GM18861 (cell line): Measurements from ENCODE around the gene CYP2A7.
"Not testable (repeated sequence)": the region's sequence is repeated elsewhere in the genome, so short reads cannot be mapped to it uniquely, and the experiment has no call there.

Experiments
- ATAC-seq: cut with Tn5 transposase; IDR thresholded peaks from one replicate; pipeline ENCODE4 v1.9.1; 2021; ENCODE audit not compliant: unreplicated experiment

The CYP2A7 gene

DNA sequence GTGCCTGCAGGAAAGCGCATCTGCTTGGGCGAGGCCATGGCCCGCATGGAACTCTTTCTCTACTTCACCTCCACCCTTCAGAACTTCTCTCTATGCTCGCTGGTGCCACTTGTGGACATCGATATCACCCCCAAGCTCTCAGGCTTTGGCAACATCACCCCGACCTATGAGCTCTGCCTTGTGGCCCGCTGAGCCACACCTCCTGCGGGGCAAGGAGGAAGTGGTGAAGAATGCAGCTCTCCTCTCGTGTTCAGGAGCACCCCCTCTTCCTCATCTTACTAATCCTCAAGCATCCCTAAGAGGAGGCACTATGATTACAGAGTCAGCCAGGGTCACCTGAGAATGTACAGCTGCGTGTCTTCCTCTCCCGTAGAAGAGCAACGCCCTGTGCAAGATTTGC lies 17.9 kb upstream of the CYP2A7 start:
- ATAC-seq, result not testable (repeated sequence)

DNA sequence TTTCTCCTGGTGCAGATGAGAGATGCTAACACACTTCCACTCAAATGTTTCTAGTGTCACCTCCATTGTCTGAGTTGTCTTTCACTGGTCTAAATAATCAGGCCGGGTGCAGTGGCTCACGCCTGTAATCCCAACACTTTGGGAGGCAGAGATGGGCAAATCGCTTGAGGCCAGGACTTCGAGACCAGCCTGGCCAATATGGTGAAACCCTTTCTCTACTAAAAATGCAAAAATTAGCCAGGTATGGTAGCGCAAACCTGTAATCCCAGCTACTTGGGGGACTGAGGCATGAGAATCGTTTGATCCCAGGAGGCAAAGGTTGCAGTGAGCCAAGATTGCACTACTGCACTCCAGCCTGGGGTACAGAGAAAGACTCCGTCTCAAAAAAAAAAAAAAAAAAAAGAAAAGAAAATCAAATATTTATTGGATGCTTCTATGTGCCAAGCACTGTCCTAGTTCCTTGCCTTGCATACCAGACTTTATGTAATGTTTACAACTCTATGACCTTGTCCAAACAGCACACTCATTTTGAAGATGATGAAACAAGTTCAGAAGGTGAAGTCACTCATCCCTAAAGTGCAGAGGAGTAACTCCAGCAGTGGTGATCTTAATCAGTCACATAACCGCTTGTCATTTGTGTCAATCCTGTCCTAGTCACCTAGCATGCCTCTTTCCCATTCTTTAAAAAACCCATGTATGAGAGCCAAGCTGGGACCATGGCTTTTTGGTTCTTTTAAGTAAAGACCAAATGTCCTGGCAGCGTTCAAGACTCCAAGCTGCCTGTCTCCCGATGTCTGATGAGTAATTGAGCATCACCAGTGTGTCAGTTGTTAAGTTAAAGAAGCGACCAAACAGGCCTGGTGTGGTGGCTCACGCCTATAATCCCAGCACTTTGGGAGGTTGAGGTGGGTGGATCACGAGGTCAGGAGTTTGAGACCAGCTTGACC lies 15.1 kb upstream of the CYP2A7 start:
- ATAC-seq, result not testable (repeated sequence)

DNA sequence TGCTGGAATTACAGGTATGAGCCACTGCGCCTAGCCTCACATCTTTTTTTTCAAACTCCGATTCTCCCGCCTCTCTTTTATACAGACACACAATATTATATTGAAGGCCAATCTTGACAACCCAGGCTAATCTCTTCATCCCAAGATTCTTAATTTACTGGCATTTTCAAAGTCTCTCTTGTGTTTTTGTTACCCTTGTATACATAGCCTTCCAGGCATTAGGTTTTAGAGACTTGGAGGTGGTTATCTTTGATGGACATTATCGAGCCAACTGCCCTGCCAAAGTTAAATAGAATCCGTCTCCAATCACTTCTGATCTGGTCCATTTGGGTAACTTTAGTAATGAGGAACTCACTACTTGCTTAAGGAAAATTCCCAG lies 14.4 kb upstream of the CYP2A7 start:
- ATAC-seq, result no peak

DNA sequence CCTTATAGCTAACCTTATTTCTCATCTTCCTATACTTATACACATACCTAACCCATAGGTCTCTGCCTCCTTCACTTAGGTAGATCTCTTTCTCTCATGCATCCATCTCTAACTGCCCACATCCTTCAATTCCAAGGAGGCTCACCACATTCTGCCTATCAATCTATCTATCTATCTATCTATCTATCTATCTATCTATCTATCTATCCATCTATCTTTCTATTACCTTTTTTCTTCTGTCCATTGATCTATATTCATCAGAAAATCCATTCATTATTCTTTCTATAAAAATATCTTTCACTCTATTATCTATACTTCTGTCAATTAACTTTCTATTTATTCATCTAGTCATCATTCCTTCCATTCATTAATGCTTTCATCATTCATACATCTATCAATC lies 11.1 kb upstream of the CYP2A7 start:
- no peak for ATAC-seq

DNA sequence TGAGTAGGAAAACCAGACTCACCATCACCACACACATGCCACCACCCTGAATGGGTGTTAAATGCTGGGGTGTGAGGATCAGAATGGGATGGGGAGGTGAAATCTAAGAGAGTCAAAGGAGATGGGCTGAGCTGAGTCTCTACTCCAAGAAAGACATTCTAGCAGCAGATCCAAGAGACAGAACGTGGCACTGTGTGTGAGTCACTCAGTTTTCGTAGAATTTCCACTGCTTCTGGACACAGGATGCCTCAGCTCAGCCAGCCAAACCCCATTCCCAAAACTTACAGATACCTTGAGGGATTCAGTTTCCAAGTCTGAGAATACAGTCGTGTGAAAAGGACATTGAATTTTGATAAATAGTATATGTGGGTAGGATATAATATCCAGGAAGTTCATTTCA lies 7.3 kb upstream of the CYP2A7 start:
- no peak for ATAC-seq

DNA sequence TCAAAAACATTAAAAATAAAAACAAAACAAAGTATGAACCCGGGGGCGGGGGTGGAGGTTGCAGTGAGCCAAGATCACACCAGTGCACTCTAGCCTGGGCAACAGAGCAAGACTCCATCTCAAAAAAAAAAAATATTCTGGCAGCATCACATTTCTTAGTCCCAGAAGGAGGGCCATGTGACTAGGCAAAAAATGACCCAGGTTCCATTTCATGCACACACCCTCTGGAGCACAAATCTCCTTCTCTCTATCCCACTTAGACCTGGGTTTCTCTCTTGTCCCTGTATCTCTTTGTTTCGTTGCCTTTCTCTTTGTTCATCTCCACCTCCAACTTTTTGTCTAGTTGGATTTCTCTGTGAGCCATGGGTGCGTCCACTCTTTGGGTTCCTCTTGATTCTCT lies 6.2 kb upstream of the CYP2A7 start:
- no peak for ATAC-seq

DNA sequence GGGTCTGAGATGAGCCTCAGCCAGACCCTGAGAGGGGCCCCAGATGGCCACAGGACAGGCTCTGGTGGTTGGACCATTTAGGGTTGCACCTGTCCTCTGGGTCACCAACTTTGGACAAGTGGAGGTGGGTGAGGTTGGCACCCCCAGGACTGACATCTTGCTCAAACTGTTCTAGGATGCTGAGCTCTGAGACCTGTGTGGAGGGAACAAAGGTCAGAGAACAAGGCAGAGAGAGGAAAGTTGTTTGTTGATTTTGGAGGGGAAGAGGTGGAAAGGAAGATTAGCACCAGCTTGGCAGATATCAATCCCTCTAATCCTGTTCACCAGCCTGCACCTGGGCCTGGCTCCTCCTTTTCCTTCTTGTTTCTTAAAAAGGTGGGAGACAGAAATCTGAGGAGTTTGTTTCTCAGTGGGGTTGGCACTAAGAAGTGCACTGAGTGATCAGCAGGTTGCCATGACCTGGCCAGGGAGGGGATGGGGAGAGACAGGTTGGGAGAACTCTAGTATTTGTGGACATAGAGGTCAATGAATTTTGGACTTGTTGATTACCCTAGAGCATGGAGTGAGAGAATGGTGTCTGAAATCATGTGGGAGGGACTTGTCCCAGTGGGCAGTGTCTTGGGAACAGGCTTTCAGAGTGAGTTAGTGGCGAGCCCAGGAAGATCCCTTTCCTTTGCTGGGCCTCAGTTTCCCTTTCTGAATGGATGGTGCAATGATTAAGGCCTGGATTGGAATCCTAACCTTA lies 2.3 kb upstream of the CYP2A7 start:
- ATAC-seq, result not testable (repeated sequence)

DNA sequence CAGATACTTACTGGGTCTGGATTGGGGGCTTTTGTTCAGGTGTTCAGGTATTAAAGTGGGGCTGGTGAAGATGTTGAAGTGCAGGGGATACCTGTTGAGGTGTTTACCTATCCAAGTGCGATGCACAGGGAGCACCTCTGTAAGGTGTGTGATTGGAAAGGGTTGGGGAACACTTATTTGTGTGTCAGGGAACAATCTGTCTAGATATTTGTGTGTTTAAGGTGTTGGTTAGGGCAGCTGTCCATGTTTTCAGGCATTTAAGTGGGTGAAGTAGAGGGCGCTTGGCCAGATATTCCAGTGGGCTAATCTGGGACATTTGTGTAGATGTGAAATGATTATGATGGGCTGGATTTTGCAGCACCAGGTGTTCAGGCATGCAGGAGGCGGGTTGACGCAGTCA lies 2.7 kb downstream of the CYP2A7 start:
- ATAC-seq, result not testable (repeated sequence)

DNA sequence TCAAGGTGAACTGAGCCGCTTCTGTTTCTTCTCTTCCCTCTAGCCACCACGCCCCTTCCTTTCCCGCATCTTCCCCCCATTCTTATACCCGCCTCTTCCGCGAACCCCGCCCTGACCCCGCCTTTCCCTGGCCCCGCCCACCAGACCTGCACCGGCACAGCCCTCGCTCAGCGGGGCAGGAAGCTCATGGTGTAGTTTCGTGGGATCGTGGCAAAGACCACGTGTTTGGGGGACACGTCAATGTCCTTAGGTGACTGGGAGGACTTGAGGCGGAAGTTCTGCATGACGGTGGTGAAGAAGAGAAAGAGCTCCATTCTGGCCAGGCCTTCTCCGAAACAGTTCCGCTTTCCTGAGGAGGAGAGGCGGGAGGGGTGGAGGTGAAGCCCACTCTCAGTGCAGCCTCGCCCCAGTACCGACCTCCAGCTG lies 6.5 kb downstream of the CYP2A7 start:
- ATAC-seq, result not testable (repeated sequence)

DNA sequence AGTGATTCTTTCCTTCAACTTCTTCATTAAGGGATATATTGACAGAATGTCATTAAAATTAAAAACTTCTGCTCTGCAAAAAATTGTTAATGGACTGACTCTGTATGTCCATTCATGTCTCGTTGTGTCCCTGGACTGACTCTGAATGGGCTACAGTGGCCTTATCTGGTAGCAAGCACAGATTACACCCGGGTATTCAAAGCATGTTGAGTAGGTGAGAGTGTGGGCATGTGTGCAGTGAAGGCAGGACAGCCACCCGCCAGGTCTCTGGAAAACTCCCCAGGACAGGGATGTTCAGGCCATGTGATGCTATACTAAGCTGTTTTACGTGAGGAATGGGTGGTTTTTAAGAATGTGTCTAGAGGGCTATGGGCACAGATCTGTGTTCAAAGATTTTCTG lies 7.2 kb downstream of the CYP2A7 start:
- ATAC-seq, result not testable (repeated sequence)

DNA sequence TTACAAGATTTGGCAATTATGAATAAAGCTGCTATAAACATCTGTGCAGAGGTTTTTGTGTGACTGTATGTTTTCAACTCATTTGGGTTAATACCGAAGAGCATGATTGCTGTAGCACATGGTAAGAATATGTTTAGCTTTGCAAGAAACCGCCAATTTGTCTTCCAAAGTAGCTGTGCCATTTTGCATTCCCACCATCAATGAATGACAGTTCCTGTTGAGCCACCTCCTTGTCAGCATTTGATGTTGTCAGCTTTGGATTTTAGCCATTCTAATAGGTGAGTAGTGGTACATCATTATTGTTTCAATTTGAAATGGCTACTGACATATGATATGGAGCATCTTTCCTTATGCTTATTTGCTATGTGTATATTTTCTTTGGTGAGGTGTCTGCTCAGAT lies 8.2 kb downstream of the CYP2A7 start:
- not testable (repeated sequence) for ATAC-seq

DNA sequence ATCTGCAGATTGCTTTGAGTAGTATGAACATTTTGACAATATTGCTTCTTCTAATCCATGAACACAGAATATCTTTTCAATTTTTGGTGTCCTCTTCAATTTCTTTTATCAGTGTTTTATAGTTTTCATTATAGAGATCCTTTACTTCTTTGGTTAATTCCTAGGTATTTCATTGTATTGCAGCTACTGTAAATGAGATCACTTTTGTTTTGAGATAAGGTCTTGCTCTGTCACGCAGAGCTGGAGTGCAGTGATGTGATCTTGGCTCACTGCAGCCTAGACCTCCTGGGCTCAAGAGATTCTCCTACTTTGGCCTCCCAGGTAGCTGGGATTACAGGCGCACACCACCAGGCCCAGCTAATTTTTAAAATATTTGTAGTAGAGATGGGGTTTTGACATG lies 9.8 kb downstream of the CYP2A7 start:
- no peak for ATAC-seq

DNA sequence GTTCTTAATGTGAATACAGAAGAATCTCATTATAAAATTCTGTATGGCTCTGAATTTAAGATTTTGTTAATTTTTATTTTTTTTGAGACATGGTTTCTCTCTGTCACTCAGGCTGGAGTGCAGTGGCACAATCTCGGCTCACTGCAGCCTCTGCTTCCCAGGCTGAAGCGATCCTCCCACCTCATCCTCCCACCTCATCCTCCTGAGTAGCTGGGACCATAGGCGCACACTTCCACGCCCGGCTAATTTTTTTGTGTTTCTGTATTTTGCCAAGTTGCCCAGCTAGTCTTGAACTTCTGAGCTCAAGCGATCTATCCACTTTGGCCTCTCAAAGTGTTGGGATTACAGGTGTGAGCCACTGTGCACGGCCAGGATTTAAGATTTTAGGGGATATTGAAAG lies 14.3 kb downstream of the CYP2A7 start:
- ATAC-seq, result no peak

DNA sequence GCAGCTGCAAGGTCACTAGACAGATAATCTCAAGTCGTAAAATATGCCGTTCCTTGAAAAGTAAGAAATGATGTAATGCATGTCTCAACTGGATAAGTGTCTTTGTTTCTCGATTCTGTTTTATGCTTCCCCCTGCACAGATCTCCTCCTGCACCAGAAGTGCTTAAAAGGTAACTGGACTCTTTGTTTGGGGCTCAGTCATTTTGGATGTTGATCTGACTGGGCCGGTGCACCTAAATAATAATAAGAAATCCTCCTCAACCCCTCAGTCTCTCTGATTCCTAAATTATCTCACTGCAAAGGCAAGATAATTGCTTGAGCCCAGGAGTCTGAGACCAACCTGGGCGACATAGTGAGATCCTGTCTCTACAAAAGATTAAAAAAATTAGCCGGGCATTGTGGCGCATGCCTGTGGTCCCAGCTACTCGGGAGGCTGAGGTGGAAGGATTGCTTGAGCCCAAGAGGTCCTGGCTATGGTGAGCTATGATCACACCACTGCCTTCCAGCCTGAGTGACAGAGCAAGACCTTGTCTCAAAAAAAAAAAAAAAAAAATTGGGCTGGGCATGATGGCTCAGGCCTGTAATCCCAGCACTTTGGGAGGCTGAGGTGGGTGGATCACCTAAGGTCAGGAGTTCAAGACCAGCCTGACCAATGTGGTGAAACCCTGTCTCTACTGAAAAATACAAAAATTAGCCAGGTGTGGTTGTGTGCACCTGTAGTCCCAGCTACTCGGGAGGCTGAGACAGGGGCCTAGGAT lies 17.1 kb downstream of the CYP2A7 start:
- not testable (repeated sequence) for ATAC-seq

DNA sequence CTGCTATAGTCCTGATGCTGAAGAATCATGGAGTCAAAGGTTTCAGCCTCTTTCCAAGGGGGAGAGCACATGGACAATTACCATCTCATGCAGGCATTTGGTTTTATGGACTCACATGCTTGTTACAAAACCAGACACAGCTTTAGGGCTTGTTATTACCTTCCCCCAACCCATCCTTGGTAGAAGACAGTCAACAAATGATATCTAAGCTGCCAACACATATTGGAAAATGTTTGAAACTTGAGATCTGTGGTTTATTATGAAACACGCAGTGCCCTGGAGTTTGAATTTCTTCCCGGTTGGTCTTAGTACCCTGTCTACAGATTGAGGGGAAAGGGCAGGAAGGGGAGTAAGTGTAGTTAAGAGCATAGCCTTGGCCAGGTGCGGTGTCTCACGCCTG lies 19.2 kb downstream of the CYP2A7 start:
- no peak for ATAC-seq

DNA sequence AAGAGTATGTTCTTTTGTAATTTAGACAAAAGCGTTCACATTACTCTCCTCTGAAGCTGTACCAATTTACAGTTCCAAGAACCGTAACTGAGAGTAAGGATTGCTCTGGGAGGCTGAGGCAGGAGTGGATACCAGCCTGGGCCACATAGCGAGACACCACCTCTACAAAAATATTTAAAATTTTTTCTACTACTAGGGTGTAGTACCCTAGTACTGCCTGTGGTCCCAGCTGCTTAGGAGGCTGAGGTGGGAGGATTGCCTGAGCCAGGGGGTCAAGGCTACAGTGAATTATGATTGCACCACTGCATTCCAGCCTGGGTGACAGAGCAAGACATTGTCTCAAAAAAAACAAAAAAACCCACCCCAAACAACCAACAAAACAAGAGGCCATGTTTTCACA lies 19.7 kb downstream of the CYP2A7 start:
- no peak for ATAC-seq

DNA sequence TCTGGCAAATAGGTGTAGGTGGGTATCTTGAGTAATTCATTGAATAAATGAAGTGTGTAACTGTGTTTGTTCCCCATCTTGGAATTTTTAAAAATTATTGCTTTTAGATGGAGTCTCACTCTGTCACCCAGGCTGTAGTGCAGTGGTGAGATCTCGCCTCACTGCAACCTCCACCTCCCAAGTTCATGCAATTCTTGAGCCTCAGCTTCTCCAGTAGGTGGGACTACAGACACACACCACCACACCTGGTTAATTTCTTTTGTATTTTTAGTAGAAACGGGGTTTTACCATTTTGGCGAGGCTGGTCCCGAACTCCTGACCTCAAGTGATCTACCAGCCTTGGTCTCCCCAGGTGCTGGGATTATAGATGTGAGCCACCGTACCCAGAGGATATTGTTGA lies 23.9 kb downstream of the CYP2A7 start:
- ATAC-seq, result no peak

DNA sequence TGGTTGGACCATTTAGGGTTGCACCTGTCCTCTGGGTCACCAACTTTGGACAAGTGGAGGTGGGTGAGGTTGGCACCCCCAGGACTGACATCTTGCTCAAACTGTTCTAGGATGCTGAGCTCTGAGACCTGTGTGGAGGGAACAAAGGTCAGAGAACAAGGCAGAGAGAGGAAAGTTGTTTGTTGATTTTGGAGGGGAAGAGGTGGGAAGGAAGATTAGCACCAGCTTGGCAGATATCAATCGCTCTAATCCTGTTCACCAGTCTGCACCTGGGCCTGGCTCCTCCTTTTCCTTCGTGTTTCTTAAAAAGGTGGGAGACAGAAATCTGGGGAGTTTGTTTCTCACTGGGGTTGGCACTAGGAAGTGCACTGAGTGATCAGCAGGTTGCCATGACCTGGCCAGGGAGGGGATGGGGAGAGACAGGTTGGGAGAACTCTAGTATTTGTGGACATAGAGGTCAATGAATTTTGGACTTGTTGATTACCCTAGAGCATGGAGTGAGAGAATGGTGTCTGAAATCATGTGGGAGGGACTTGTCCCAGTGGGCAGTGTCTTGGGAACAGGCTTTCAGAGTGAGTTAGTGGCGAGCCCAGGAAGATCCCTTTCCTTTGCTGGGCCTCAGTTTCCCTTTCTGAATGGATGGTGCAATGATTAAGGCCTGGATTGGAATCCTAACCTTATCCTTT lies 29.4 kb downstream of the CYP2A7 start:
- ATAC-seq, result not testable (repeated sequence)

DNA sequence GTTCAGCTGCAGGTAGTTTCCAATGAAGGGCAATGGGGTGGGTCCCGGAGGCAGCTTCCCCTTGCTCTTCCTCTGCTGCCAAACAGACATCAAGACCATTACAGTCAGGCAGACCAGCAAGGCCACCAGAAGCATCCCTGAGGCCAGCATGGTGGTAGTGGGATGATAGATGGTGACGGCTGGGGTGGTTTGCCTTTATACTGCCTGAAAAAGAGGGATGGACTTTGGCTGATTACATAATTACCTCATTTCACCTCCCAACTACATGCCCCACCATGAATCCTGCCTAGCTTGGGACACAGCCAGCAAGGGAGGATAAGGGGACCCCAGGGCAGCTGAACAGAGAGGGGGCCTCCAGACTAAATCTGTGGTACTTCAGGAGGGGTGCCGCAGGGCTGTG lies 31.8 kb downstream of the CYP2A7 start, which contains the start of gene CYP2A6:
CYP2A6 (minus strand) TSS at position 171 of the 400 bp plus-strand sequence; CDS start at position 150, 21 bp downstream.
- not testable (repeated sequence) for ATAC-seq

DNA sequence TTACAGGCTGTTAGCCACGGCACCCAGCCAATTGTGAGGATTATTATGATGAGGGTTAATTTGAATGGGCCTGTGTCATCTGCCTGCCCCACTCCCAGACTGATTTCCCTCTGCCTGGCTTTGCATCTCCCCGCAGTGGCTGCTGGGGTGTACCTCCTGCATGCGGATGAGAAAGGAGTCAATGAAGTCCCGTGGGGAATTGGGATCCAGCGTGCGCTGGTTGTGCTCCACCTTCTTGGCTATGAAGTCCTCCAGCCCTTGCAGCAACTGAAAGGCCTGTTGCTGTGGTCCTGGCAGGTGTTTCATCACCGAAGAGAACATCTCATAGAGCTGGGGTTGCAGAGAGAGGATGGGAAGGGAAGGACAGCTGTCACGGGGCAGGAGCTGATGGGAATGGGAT lies 35.3 kb downstream of the CYP2A7 start:
- not testable (repeated sequence) for ATAC-seq

DNA sequence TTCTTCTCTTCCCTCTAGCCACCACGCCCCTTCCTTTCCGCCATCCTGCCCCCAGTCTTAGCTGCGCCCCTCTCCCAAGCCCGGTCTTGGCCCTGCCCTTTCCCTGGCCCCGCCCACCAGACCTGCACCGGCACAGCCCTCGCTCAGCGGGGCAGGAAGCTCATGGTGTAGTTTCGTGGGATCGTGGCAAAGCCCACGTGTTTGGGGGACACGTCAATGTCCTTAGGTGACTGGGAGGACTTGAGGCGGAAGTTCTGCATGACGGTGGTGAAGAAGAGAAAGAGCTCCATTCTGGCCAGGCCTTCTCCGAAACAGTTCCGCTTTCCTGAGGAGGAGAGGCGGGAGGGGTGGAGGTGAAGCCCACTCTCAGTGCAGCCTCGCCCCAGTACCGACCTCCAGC lies 38.4 kb downstream of the CYP2A7 start:
- not testable (repeated sequence) for ATAC-seq
